Omental fat pad (tissue), 4 donors: ENCODE measurements around the gene ADCY2. TPM values are rescaled to one million over a fixed set of nuclear protein-coding genes. Genes with fewer than 3 reads are reported as not detected.

Experiments used
- ATAC-seq: fragments of 150-250 bp; one replicate; pipeline ENCODE4 v1.9.1; 2016; ENCODE audit warnings: mild to moderate bottlenecking, moderate library complexity; ENCODE audit not compliant: low FRiP score
- DNase-seq: peaks from one replicate; pipeline ENCODE4 v3.0.0-alpha.2; 2019; ENCODE audit warnings: low spot score
- total RNA-seq, 4 donors: library from RNA; depleted of rRNA; stranded (reverse); fragments of >200 nt; gene quantifications; one replicate each; pipeline ENCODE4 v1.1.0, GENCODE V29; 2016
- TF ChIP-seq, protein P1 (sequence below), 3 donors: fragments of 450-650 bp; IDR thresholded peaks; one replicate each; pipeline ENCODE4 v1.5.1; 2016 to 2017; ENCODE audit warnings: antibody characterized with exemption in 3 of 3, mild to moderate bottlenecking in 3 of 3, moderate library complexity in 2 of 3

ADCY2 gene
- total RNA-seq, 4 donors from 2014 or later, result 1.1 to 2.4 (median 1.7) TPM

DNA sequence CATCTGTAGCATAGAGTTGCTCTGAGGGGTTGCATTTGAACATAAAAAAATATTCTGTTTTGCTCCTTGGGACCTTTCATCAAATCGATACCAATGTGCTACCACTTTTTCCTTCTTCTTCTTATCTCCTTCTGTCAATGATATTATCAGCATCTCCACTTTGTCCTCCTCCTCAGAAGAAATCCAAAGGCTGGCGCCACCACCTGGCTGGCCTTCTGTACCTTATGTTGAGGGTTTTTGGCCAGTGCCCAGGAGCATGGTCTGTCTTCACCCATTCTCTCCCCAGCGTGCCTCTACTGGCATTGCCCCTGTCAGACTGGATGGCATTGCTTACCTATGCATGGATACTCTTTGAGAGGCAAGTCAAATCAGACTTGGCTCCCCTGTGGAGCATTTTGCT lies 287.8 kb downstream of the ADCY2 start:
- DNase-seq, result no peak
- TF ChIP-seq, protein P1, sequence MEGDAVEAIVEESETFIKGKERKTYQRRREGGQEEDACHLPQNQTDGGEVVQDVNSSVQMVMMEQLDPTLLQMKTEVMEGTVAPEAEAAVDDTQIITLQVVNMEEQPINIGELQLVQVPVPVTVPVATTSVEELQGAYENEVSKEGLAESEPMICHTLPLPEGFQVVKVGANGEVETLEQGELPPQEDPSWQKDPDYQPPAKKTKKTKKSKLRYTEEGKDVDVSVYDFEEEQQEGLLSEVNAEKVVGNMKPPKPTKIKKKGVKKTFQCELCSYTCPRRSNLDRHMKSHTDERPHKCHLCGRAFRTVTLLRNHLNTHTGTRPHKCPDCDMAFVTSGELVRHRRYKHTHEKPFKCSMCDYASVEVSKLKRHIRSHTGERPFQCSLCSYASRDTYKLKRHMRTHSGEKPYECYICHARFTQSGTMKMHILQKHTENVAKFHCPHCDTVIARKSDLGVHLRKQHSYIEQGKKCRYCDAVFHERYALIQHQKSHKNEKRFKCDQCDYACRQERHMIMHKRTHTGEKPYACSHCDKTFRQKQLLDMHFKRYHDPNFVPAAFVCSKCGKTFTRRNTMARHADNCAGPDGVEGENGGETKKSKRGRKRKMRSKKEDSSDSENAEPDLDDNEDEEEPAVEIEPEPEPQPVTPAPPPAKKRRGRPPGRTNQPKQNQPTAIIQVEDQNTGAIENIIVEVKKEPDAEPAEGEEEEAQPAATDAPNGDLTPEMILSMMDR (IDR thresholded peaks at IDR 0.05), result no peak
- ATAC-seq, result no peak

DNA sequence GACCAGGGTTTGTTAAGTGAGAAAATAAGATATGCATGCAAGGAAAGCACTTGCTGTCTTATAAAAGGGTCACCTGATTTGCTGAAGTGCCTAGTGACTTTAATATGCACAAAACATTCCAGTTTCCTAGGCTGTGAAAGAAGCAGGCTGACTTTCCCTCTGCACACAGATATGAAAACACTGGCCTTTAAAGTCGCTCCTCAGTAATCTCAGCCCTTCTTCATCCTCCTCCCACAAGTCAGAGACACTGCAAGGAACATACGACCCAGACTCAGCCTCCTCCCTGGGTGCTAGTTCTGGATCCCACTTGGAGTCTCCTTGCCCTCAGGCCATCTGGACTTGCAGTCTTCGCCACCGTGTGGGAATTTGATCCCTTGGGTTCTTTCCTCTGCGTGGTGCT lies 288.9 kb downstream of the ADCY2 start:
- TF ChIP-seq, protein P1 (IDR thresholded peaks at IDR 0.05), result no peak

DNA sequence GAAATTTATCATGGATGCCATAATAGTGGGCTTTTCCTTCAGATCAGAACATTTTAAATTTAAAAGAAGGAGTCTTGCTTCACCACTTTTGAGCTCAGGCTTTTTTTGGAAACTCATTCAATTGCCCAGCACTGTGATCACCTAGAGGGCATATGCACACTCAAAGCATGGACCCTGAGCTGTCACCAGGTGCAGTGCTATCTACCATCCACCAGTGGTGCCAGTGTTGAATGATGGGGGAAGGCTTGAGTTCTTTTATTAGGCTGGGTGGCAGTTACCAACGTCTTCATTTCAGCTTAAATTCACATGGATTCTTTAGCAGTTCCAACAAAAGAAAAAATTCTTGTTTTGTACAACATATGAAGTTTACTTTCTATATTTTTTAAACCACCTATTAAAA lies 290.9 kb downstream of the ADCY2 start:
- DNase-seq (no peak), ATAC-seq (no peak)
- TF ChIP-seq, protein P1 (IDR thresholded peaks at IDR 0.05), result no peak

More for the DNA sequence above, 288.9 kb downstream of the ADCY2 start:
- DNase-seq (no peak), ATAC-seq (no peak)

GRCh38 chr5:7690557-7690956 lies 294.6 kb downstream of the ADCY2 start:
- ATAC-seq (no peak), DNase-seq (no peak)
- TF ChIP-seq, protein P1 (IDR thresholded peaks at IDR 0.05), result no peak

GRCh38 chr5:7705261-7705660 lies 309.3 kb downstream of the ADCY2 start:
- DNase-seq (no peak), ATAC-seq (no peak)
- TF ChIP-seq, protein P1 (IDR thresholded peaks at IDR 0.05), result no peak

DNA sequence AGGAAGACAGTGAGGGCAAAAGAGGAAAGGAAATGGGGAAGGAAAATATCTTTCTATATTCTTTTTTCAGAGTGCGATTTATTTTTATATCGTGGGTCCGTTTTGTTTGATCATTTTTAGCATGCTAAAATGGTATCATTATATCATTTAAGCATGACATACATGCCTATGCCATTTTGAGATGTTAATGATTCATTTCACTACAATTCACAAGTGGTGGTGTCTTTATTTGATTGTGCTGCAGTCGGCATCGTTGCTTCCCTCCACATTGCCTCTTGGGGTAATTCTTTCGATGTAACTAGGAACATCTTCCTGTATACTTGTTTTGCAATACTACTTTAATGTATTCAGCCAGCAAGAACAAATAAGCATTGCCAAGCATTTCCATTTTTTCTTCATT lies 309.8 kb downstream of the ADCY2 start:
- DNase-seq (no peak), ATAC-seq (no peak)
- TF ChIP-seq, protein P1 (IDR thresholded peaks at IDR 0.05), result no peak

DNA sequence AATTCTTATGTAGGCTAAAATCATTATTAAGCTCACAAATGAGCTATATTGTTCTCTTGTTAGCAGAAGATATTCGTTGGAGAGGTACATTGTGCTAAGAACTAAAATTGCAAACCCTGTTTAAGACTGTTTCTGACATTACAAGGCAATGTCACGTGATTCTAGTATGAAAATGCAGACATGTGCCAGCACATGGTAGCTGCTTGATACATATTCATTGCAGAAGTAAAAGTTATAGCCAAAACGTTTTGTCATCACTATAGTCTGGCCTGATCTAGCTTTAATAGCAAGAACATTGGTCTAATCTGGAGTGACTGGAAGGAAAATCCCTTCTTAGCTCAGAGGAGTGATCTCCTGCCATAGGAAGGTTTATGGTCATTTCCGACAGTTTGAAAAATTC lies 310.3 kb downstream of the ADCY2 start:
- DNase-seq, result no peak
- ATAC-seq, result no peak
- TF ChIP-seq, protein P1 (IDR thresholded peaks at IDR 0.05), result no peak
